CD4-positive, CD25-positive, alpha-beta regulatory T cell (primary cell): ENCODE results near the gene ATP2B2. TPM values are rescaled to one million over a fixed set of nuclear protein-coding genes. Genes with fewer than 3 reads are reported as not detected.

Experiments used
- ATAC-seq, 2 donors: fragments of 150-1000 bp; cut with Tn5 transposase; one replicate each; pipeline ENCODE4 v1.10.0; 2021; ENCODE audit warnings: low read depth in 2 of 2, moderate number of reproducible peaks in 2 of 2, moderate library complexity in 1 of 2
- DNase-seq, 3 donors: peaks; one replicate each; pipeline versions ENCODE4 v3.0.0 to v3.0.0-alpha.2; 2012 to 2022; ENCODE audit warnings: mixed read lengths in 1 of 3
- H3K27ac ChIP-seq: one replicate; pipeline ENCODE4 v1.7.0; 2013; ENCODE audit warnings: mild to moderate bottlenecking, low read length; ENCODE audit not compliant: insufficient read depth, poor library complexity, severe bottlenecking
- H3K27me3 ChIP-seq: one replicate; pipeline ENCODE4 v1.7.0; 2013; ENCODE audit warnings: low read length; ENCODE audit not compliant: control insufficient read depth, insufficient read depth
- H3K36me3 ChIP-seq: one replicate; pipeline ENCODE4 v1.7.0; 2013; ENCODE audit warnings: mild to moderate bottlenecking, low read length, moderate library complexity; ENCODE audit not compliant: control insufficient read depth, insufficient read depth
- H3K4me1 ChIP-seq: 2 replicates; pipeline ENCODE4 v1.7.0; 2013; ENCODE audit warnings: mild to moderate bottlenecking, low read length; ENCODE audit not compliant: insufficient read depth, control insufficient read depth, poor library complexity, severe bottlenecking
- H3K4me3 ChIP-seq: one replicate; pipeline ENCODE4 v1.7.0; 2013; ENCODE audit warnings: low read depth, mild to moderate bottlenecking, low read length, moderate library complexity
- H3K9me3 ChIP-seq, 2 experiments: 1 replicate in 1 of 2; 2 replicates in 1 of 2; pipeline ENCODE4 v1.7.0; 2013; ENCODE audit warnings: low read length in 2 of 2, mild to moderate bottlenecking in 1 of 2, moderate library complexity in 1 of 2; ENCODE audit not compliant: control insufficient read depth in 2 of 2
- H3K27ac Mint-ChIP-seq, 3 donors: one replicate each; pipeline ENCODE4 v1.8.0; 2020 to 2022; ENCODE audit warnings: mild to moderate bottlenecking in 3 of 3, mixed read lengths in 3 of 3, moderate library complexity in 2 of 3
- H3K27me3 Mint-ChIP-seq: one replicate; pipeline ENCODE4 v1.8.0; 2022; ENCODE audit warnings: mild to moderate bottlenecking, mixed read lengths
- H3K36me3 Mint-ChIP-seq: one replicate; pipeline ENCODE4 v1.8.0; 2020; ENCODE audit warnings: mixed read lengths
- H3K4me1 Mint-ChIP-seq, 4 donors: one replicate each; pipeline ENCODE4 v1.8.0; 2020 to 2022; ENCODE audit warnings: mixed read lengths in 4 of 4, mild to moderate bottlenecking in 1 of 4
- H3K4me3 Mint-ChIP-seq, 4 donors: one replicate each; pipeline ENCODE4 v1.8.0; 2020 to 2022; ENCODE audit warnings: mild to moderate bottlenecking in 4 of 4, mixed read lengths in 4 of 4, moderate library complexity in 3 of 4
- H3K9me3 Mint-ChIP-seq, 7 donors: one replicate each; pipeline ENCODE4 v1.8.0; 2020 to 2022; ENCODE audit warnings: mixed read lengths in 7 of 7, mild to moderate bottlenecking in 3 of 7, moderate library complexity in 2 of 7
- polyA plus RNA-seq, 4 donors: library from polyadenylated mRNA; unstranded; fragments of 300-500 nt; fragmentation: Illumina TruSeq; gene quantifications; one replicate each; pipeline ENCODE4 v1.2.3, GENCODE V29; 2021
- total RNA-seq: library from RNA; stranded (reverse); gene quantifications from one replicate; pipeline ENCODE4 v1.2.3, GENCODE V29; 2022

Gene ATP2B2
- total and polyA plus RNA-seq, 5 donors from 2014 or later: 0.13 TPM; not detected in 4

- H3K4me1 ChIP-seq: no peaks in the 10 kb centered on the region
- H3K27me3 ChIP-seq: no peaks in the 10 kb centered on the region
- no peaks in the 10 kb centered on the region for H3K36me3 Mint-ChIP-seq
- DNase-seq (no peak), ATAC-seq (no peak)
- H3K4me1 Mint-ChIP-seq: no peaks in the 10 kb centered on the region
- H3K9me3 ChIP-seq: no peaks in the 10 kb centered on the region
- H3K4me3 Mint-ChIP-seq: no peak overlapping the region
- H3K9me3 Mint-ChIP-seq: no peaks in the 10 kb centered on the region
- H3K36me3 ChIP-seq: no peaks in the 10 kb centered on the region
- H3K4me3 ChIP-seq: no peak overlapping the region
- H3K27ac Mint-ChIP-seq: peak overlapping the region in 1 of 3 donors; percentile 52
- peaks cover 4% of the 10 kb centered on the region for H3K27me3 Mint-ChIP-seq
- no peak overlapping the region for H3K27ac ChIP-seq
Measured at GRCh38 chr3:10379961-10380360, 125.4 kb downstream of the ATP2B2 start.

- Histone ChIP-seq H3K27me3 (no peaks in the 10 kb centered on the region), H3K36me3 (no peaks in the 10 kb centered on the region), H3K4me3 (no peak overlapping the region), H3K9me3 (no peaks in the 10 kb centered on the region), H3K4me1 (no peaks in the 10 kb centered on the region), H3K27ac (no peak overlapping the region)
- ATAC-seq (no peak), DNase-seq (no peak)
- Mint-ChIP-seq H3K27me3 (peaks cover 4% of the 10 kb centered on the region), H3K36me3 (no peaks in the 10 kb centered on the region), H3K9me3 (no peaks in the 10 kb centered on the region), H3K27ac (no peak overlapping the region), H3K4me3 (no peak overlapping the region), H3K4me1 (no peaks in the 10 kb centered on the region)
Measured at GRCh38 chr3:10379161-10379560, 126.2 kb downstream of the ATP2B2 start.

GRCh38 chr3:10378742-10379141 is 126.6 kb downstream of the ATP2B2 start:
- no peaks in the 10 kb centered on the region for H3K27me3 ChIP-seq
- H3K4me3 ChIP-seq: no peak overlapping the region
- Mint-ChIP-seq H3K27ac (no peak overlapping the region), H3K36me3 (no peaks in the 10 kb centered on the region), H3K4me1 (no peaks in the 10 kb centered on the region), H3K27me3 (peaks cover 2% of the 10 kb centered on the region), H3K4me3 (no peak overlapping the region), H3K9me3 (no peaks in the 10 kb centered on the region)
- no peaks in the 10 kb centered on the region for H3K9me3 ChIP-seq
- H3K36me3 ChIP-seq: no peaks in the 10 kb centered on the region
- H3K4me1 ChIP-seq: no peaks in the 10 kb centered on the region
- DNase-seq: no peak
- no peak overlapping the region for H3K27ac ChIP-seq
- ATAC-seq: no peak

- Mint-ChIP-seq H3K27ac (peak overlapping the region in 1 of 3 donors; percentile 14), H3K27me3 (no peaks in the 10 kb centered on the region), H3K4me3 (no peak overlapping the region), H3K4me1 (no peaks in the 10 kb centered on the region), H3K9me3 (no peaks in the 10 kb centered on the region), H3K36me3 (no peaks in the 10 kb centered on the region)
- H3K36me3 ChIP-seq: no peaks in the 10 kb centered on the region
- no peaks in the 10 kb centered on the region for H3K27me3 ChIP-seq
- no peaks in the 10 kb centered on the region for H3K9me3 ChIP-seq
- DNase-seq (no peak), ATAC-seq (no peak)
- no peaks in the 10 kb centered on the region for H3K4me1 ChIP-seq
- H3K4me3 ChIP-seq: no peak overlapping the region
- no peak overlapping the region for H3K27ac ChIP-seq
Measured at GRCh38 chr3:10378246-10378645, 127.1 kb downstream of the ATP2B2 start.

GRCh38 chr3:10377148-10377725 is 128.1 kb downstream of the ATP2B2 start:
- Mint-ChIP-seq H3K9me3 (no peaks in the 10 kb centered on the region), H3K4me3 (no peak overlapping the region), H3K36me3 (no peaks in the 10 kb centered on the region), H3K4me1 (no peaks in the 10 kb centered on the region), H3K27me3 (no peaks in the 10 kb centered on the region), H3K27ac (no peak overlapping the region)
- H3K36me3 ChIP-seq: no peaks in the 10 kb centered on the region
- H3K27ac ChIP-seq: no peak overlapping the region
- no peaks in the 10 kb centered on the region for H3K27me3 ChIP-seq
- no peaks in the 10 kb centered on the region for H3K9me3 ChIP-seq
- DNase-seq (no peak), ATAC-seq (no peak)
- no peaks in the 10 kb centered on the region for H3K4me1 ChIP-seq
- H3K4me3 ChIP-seq: no peak overlapping the region

GRCh38 chr3:10376353-10376752 is 129.0 kb downstream of the ATP2B2 start:
- no peaks in the 10 kb centered on the region for H3K4me1 ChIP-seq
- H3K27ac ChIP-seq: no peak overlapping the region
- Mint-ChIP-seq H3K36me3 (no peaks in the 10 kb centered on the region), H3K4me3 (no peak overlapping the region), H3K9me3 (no peaks in the 10 kb centered on the region), H3K4me1 (no peaks in the 10 kb centered on the region), H3K27ac (peak overlapping the region in 1 of 3 donors; percentile 7), H3K27me3 (no peaks in the 10 kb centered on the region)
- no peaks in the 10 kb centered on the region for H3K36me3 ChIP-seq
- no peak overlapping the region for H3K4me3 ChIP-seq
- DNase-seq: no peak
- no peaks in the 10 kb centered on the region for H3K9me3 ChIP-seq
- no peak for ATAC-seq
- no peaks in the 10 kb centered on the region for H3K27me3 ChIP-seq

- DNase-seq (no peak), ATAC-seq (no peak)
- H3K27ac Mint-ChIP-seq: peak overlapping the region in 1 of 3 donors; percentile 80
- peaks cover 0 to 4% (median 0%) of the 10 kb centered on the region in 7 donors for H3K9me3 Mint-ChIP-seq
- H3K36me3 ChIP-seq: no peaks in the 10 kb centered on the region
- H3K4me1 Mint-ChIP-seq: peaks cover 0 to 3% (median 2%) of the 10 kb centered on the region in 4 donors
- no peaks in the 10 kb centered on the region for H3K36me3 Mint-ChIP-seq
- H3K4me3 Mint-ChIP-seq: no peak overlapping the region
- H3K4me3 ChIP-seq: no peak overlapping the region
- no peaks in the 10 kb centered on the region for H3K27me3 ChIP-seq
- H3K27me3 Mint-ChIP-seq: peaks cover 3% of the 10 kb centered on the region
- H3K4me1 ChIP-seq: no peaks in the 10 kb centered on the region
- H3K27ac ChIP-seq: no peak overlapping the region
- no peaks in the 10 kb centered on the region for H3K9me3 ChIP-seq
Measured at GRCh38 chr3:10375296-10376053, 129.9 kb downstream of the ATP2B2 start.

- Mint-ChIP-seq H3K36me3 (no peaks in the 10 kb centered on the region), H3K4me3 (no peak overlapping the region), H3K4me1 (peaks cover 0 to 6% (median 4%) of the 10 kb centered on the region in 4 donors), H3K9me3 (peaks cover 0 to 4% (median 0%) of the 10 kb centered on the region in 7 donors), H3K27ac (no peak overlapping the region), H3K27me3 (peaks cover 5% of the 10 kb centered on the region)
- Histone ChIP-seq H3K4me3 (no peak overlapping the region), H3K9me3 (no peaks in the 10 kb centered on the region), H3K27ac (no peak overlapping the region), H3K36me3 (no peaks in the 10 kb centered on the region), H3K4me1 (no peaks in the 10 kb centered on the region), H3K27me3 (no peaks in the 10 kb centered on the region)
- DNase-seq (no peak), ATAC-seq (no peak)
Measured at GRCh38 chr3:10374311-10374710, 131.1 kb downstream of the ATP2B2 start.
